Fibroblast of lung (primary cell): ENCODE data around the gene NMBR.

Experiments used
- CTCF ChIP-seq, 2 donors: IDR thresholded peaks in 1 of 2; conservative IDR thresholded peaks in 1 of 2; 1 replicate in 1 of 2; 2 replicates in 1 of 2; pipeline ENCODE4 v1.5.1; 2011 to 2012; ENCODE audit warnings: low read length in 2 of 2, control low read depth in 1 of 2, inconsistent platforms in 1 of 2, low read depth in 1 of 2, mild to moderate bottlenecking in 1 of 2
- EZH2 ChIP-seq: IDR thresholded peaks from 2 replicates; pipeline ENCODE4 v1.5.1; 2012; ENCODE audit warnings: low read length, control low read depth, mild to moderate bottlenecking; ENCODE audit errors: missing control alignments

GRCh38 chr6:142058551-142059290 lies 88.2 kb downstream of the NMBR start:
- no peak for TF ChIP-seq EZH2
- no peak for TF ChIP-seq CTCF (conservative IDR thresholded peaks at IDR 0.05 in 1 of 2, IDR thresholded peaks at IDR 0.05 in 1 of 2; ENCODE audit: low read depth in 1 of 2, low read length in 2 of 2)
